ENCODE measurements around the gene SOBP.

SOBP gene

DNA sequence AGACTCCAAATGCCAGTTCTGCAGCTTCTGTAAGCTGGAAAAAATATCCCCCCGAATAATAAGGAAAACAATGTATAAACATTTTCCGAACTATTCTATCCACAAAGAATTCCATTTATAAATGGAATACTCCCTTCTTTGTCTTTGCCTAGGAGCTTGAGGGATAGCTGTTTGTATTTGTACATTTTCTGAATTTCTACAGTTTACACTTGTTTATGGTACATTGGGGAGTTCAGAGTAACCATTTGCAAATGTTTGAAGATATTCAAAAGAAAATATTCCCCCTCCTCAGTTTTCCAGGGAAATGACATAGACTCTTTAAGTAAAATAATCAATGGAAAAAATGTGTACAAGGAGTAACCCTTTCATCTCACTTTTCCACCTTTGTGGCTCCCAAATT, 149.6 kb downstream of the SOBP start:
- H3K4me3 ChIP-seq (ENCODE audit: low read depth, low read length): no peak overlapping the region
- TF ChIP-seq CTCF (IDR thresholded peaks at IDR 0.05; ENCODE audit: low read depth, low read length): no peak
- in situ Hi-C loops (cut with HindIII; ENCODE audit: low sequenced_read_pairs): no loop called here
- DNase-seq (ENCODE audit: low read depth, low spot score): no peak

DNA sequence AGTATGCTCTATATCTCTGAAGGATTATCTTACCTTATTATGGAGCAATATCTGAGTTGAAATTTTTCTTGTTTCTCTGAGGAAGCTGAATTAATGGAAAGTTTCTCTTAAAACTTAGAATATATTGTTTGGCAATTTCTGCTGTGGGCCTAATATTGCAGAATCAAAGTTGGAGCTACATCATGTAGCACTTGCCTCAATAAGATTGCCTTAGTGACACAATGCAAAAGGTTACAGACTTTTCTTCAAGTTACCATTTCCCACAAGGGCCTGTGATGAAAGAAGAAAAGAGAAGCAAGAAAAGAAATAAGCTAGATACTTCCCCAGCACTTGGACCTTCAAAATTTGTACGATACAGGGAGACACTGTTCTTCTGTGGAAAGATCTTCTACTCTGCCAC, 151.2 kb downstream of the SOBP start:
- TF ChIP-seq CTCF (IDR thresholded peaks at IDR 0.05; ENCODE audit: low read depth, low read length): no peak
- H3K4me3 ChIP-seq (ENCODE audit: low read depth, low read length): no peak overlapping the region
- in situ Hi-C loops (cut with HindIII; ENCODE audit: low sequenced_read_pairs): no loop called here
- no peak for DNase-seq (ENCODE audit: low read depth, low spot score)

- in situ Hi-C loops (cut with HindIII; ENCODE audit: low sequenced_read_pairs): no loop called here
- TF ChIP-seq CTCF (IDR thresholded peaks at IDR 0.05; ENCODE audit: low read depth, low read length): no peak
- H3K4me3 ChIP-seq (ENCODE audit: low read depth, low read length): no peak overlapping the region
- no peak for DNase-seq (ENCODE audit: low read depth, low spot score)
Measured at GRCh38 chr6:107641500-107641941, 151.6 kb downstream of the SOBP start.

GRCh38 chr6:107642095-107642860, 152.4 kb downstream of the SOBP start:
- no peak overlapping the region for H3K4me3 ChIP-seq (ENCODE audit: low read depth, low read length)
- in situ Hi-C loops (cut with HindIII; ENCODE audit: low sequenced_read_pairs): no loop called here
- no peak for DNase-seq (ENCODE audit: low read depth, low spot score)
- no peak for TF ChIP-seq CTCF (IDR thresholded peaks at IDR 0.05; ENCODE audit: low read depth, low read length)

- no peak for TF ChIP-seq CTCF (IDR thresholded peaks at IDR 0.05; ENCODE audit: low read depth, low read length)
- no peak overlapping the region for H3K4me3 ChIP-seq (ENCODE audit: low read depth, low read length)
- in situ Hi-C loops (cut with HindIII; ENCODE audit: low sequenced_read_pairs): no loop called here
- no peak for DNase-seq (ENCODE audit: low read depth, low spot score)
Measured at GRCh38 chr6:107642861-107643328, 153.0 kb downstream of the SOBP start.

GRCh38 chr6:107644513-107644912, 154.6 kb downstream of the SOBP start:
- in situ Hi-C loops (cut with HindIII; ENCODE audit: low sequenced_read_pairs): no loop called here
- no peak for TF ChIP-seq CTCF (IDR thresholded peaks at IDR 0.05; ENCODE audit: low read depth, low read length)
- no peak for DNase-seq (ENCODE audit: low read depth, low spot score)
- no peak overlapping the region for H3K4me3 ChIP-seq (ENCODE audit: low read depth, low read length)

All from astrocyte of the spinal cord (primary cell).